Vagina (tissue), 2 donors: ENCODE measurements around the gene KRT39. TPM values are rescaled to one million over a fixed set of nuclear protein-coding genes. Genes with fewer than 3 reads are reported as not detected.

ENCODE experiments used
- DNase-seq, 2 donors: peaks; one replicate each; pipeline ENCODE4 v3.0.0-alpha.2; 2017; ENCODE audit errors: extremely low spot score in 2 of 2
- H3K27ac ChIP-seq: fragments of 200-600 bp; sonication (generic); one replicate; pipeline ENCODE4 v1.5.1; 2019
- H3K27me3 ChIP-seq: fragments of 200-600 bp; sonication (generic); one replicate; pipeline ENCODE4 v1.5.1; 2019
- H3K36me3 ChIP-seq, 2 donors: fragments of 200-600 bp; sonication (generic); one replicate each; pipeline ENCODE4 v1.5.1; 2017 to 2019
- H3K4me1 ChIP-seq: fragments of 200-600 bp; sonication (generic); one replicate; pipeline ENCODE4 v1.5.1; 2019
- H3K4me3 ChIP-seq, 2 donors: fragments of 200-600 bp; sonication (generic); 1 replicate in 1 of 2; 2 replicates in 1 of 2; pipeline ENCODE4 v1.5.1; 2016 to 2019
- H3K9me3 ChIP-seq: fragments of 200-600 bp; sonication (generic); one replicate; pipeline ENCODE4 v1.5.1; 2019
- CTCF ChIP-seq, 3 experiments: fragments of 450-650 bp in 2 of 3; fragments of 200-600 bp in 1 of 3; sonication (generic) in 1 of 3; IDR thresholded peaks; one replicate each; pipeline ENCODE4 v1.5.1; 2017 to 2019; ENCODE audit warnings: antibody characterized with exemption in 3 of 3, mild to moderate bottlenecking in 2 of 3, moderate library complexity in 2 of 3
- POLR2A ChIP-seq, 2 donors: fragments of 450-650 bp; IDR thresholded peaks; one replicate each; pipeline ENCODE4 v1.6.1; 2017; ENCODE audit warnings: antibody characterized with exemption in 2 of 2, mild to moderate bottlenecking in 2 of 2, moderate library complexity in 2 of 2
- POLR2AphosphoS5 ChIP-seq, 2 donors: sonication (generic); formaldehyde crosslinking; IDR thresholded peaks; one replicate each; pipeline ENCODE4 v1.9.0; 2017; ENCODE audit warnings: antibody characterized with exemption in 2 of 2, mild to moderate bottlenecking in 2 of 2, low read depth in 1 of 2; ENCODE audit not compliant: insufficient read depth in 1 of 2
- intact Hi-C: fragments of 100-400 bp; cut with DNase I; formaldehyde crosslinking; loops from one replicate; pipeline ENCODE4 v1.15.1; 2023
- small RNA-seq: library from RNA; depleted of rRNA; stranded (forward); fragments of <200 nt; gene quantifications from one replicate; pipeline ENCODE3, GENCODE V24; 2016
- total RNA-seq: library from RNA; depleted of rRNA; stranded (reverse); fragments of >200 nt; gene quantifications from one replicate; pipeline ENCODE4 v1.2.3, GENCODE V29; 2016

KRT39 gene
- total RNA-seq, 1 donor from 2014 or later, result not detected

DNA sequence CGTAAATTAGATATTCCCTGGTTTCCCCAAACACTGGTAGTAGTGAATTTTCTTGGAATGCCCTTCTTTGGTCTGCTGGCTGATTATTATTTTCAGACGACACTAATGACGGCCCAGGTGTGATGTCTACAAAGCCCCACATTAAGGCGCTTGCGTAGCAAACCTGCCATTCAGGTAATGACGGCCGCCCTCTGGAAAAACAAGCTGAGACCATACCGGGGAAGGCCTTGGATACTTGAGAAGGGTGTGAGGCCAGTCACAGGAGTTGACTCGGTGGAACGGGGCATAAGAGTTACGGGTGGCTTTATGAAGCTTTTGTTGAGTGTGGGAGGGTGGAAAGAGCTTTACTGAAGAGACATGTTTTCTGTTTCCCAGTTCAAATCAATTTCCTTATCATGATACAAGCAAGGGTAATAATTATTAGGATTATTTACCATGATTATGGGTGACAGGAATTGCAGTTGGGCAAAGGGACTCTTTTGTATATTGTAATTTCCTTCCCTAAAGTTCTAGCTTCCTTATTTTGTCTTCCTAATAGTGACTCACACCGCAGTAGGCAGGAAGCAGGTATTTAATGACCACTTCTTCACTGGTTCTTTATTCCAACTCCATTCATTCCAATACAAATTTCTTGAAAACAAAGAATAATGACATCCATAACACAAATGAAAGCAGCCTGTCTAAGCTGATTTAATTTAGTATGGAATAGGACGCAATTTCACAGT lies 54.1 kb downstream of the KRT39 start:
- peaks cover 56% of the 10 kb centered on the region for H3K4me1 ChIP-seq
- intact Hi-C loops, result loop anchor here (10.0 kb wide), 1 partner anchor 642 kb away; no protein-coding TSS in a partner anchor
- peak overlapping the region; percentile 91 for H3K27ac ChIP-seq
- no peak for DNase-seq
- no peaks in the 10 kb centered on the region for H3K9me3 ChIP-seq
- no peaks in the 10 kb centered on the region for H3K27me3 ChIP-seq
- no peak overlapping the region for H3K4me3 ChIP-seq
- TF ChIP-seq POLR2AphosphoS5 (IDR thresholded peaks at IDR 0.05; ENCODE audit: insufficient read depth in 1 of 2, low read depth in 1 of 2) (no peak), POLR2A (IDR thresholded peaks at IDR 0.05) (no peak), CTCF (IDR thresholded peaks at IDR 0.05) (no peak)
- H3K36me3 ChIP-seq, result no peaks in the 10 kb centered on the region

DNA sequence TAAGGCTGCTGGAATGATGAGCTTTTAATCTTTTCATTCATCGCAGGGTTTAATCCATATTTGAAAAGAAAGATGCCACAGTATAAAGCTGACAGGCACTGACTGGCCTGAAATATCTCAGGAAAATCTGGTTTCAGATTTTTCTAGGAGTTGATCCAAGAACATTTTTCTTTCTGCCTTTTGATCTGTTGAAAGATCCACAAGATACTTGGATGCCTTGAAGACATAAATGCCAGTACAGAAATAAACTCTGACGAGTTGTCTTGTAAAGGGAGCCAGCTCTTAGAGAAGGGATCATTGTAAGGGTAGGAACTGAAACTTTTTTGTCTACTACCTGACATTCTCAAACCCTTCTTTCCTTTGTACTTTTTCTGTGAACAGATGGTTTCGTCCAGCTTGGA lies 56.3 kb downstream of the KRT39 start:
- H3K4me3 ChIP-seq, result no peak overlapping the region
- H3K27me3 ChIP-seq, result no peaks in the 10 kb centered on the region
- H3K9me3 ChIP-seq, result no peaks in the 10 kb centered on the region
- H3K27ac ChIP-seq, result peak overlapping the region; percentile 91
- no peaks in the 10 kb centered on the region for H3K36me3 ChIP-seq
- intact Hi-C loops, result loop anchor here (10.0 kb wide), 1 partner anchor 644 kb away; no protein-coding TSS in a partner anchor
- H3K4me1 ChIP-seq, result peaks cover 48% of the 10 kb centered on the region
- TF ChIP-seq POLR2AphosphoS5 (IDR thresholded peaks at IDR 0.05; ENCODE audit: insufficient read depth in 1 of 2, low read depth in 1 of 2), result peak in 1 of 2 donors; percentile 88
- no peak for TF ChIP-seq CTCF (IDR thresholded peaks at IDR 0.05)
- no peak for DNase-seq

- Histone ChIP-seq H3K4me3 (no peak overlapping the region), H3K27me3 (no peaks in the 10 kb centered on the region), H3K36me3 (no peaks in the 10 kb centered on the region), H3K9me3 (no peaks in the 10 kb centered on the region), H3K4me1 (peaks cover 41% of the 10 kb centered on the region), H3K27ac (peak overlapping the region; percentile 91)
- TF ChIP-seq POLR2AphosphoS5 (IDR thresholded peaks at IDR 0.05; ENCODE audit: insufficient read depth in 1 of 2, low read depth in 1 of 2) (no peak), POLR2A (IDR thresholded peaks at IDR 0.05) (no peak), CTCF (IDR thresholded peaks at IDR 0.05) (no peak)
- intact Hi-C loops, result loop anchor here (5.0 to 10.0 kb wide), 2 partner anchors 645 to 738 kb away; no protein-coding TSS in a partner anchor
- DNase-seq, result no peak
These were observed 57.0 kb downstream of the KRT39 start for GRCh38 chr17:40909755-40910154.

GRCh38 chr17:40909351-40909750 lies 57.4 kb downstream of the KRT39 start:
- peak in 1 of 2 donors; percentile 94 for DNase-seq
- peaks cover 37% of the 10 kb centered on the region for H3K4me1 ChIP-seq
- H3K36me3 ChIP-seq, result no peaks in the 10 kb centered on the region
- peak overlapping the region; percentile 91 for H3K27ac ChIP-seq
- H3K9me3 ChIP-seq, result no peaks in the 10 kb centered on the region
- H3K27me3 ChIP-seq, result no peaks in the 10 kb centered on the region
- no peak overlapping the region for H3K4me3 ChIP-seq
- TF ChIP-seq CTCF (IDR thresholded peaks at IDR 0.05), result peak; percentile 60 to 91 (median 65)
- TF ChIP-seq POLR2A (IDR thresholded peaks at IDR 0.05), result no peak
- TF ChIP-seq POLR2AphosphoS5 (IDR thresholded peaks at IDR 0.05; ENCODE audit: insufficient read depth in 1 of 2, low read depth in 1 of 2), result peak in 1 of 2 donors; percentile 87
- intact Hi-C loops, result loop anchor here (5.0 kb wide), 1 partner anchor 738 kb away; no protein-coding TSS in a partner anchor

Small RNA genes within 50 kb of the gene (small RNA-seq; reads per million reads assigned to genes)
- not detected for gene KRTAP3-4P

Other genes with a start within 250 kb of the KRT39 start
- gene KRT25, start 211.6 kb downstream of the KRT39 start, total RNA-seq, result not detected
- not detected for gene KRT26, start 194.7 kb downstream of the KRT39 start, total RNA-seq
- gene KRT27, start 184.4 kb downstream of the KRT39 start, total RNA-seq, result not detected
- gene KRT28, start 167.0 kb downstream of the KRT39 start, total RNA-seq, result not detected
- gene KRT10, start 144.3 kb downstream of the KRT39 start, total RNA-seq, result 919 TPM
- gene KRT12, start 99.7 kb downstream of the KRT39 start, total RNA-seq, result not detected
- gene KRT20, start 81.7 kb downstream of the KRT39 start, total RNA-seq, result not detected
- gene KRT23, start 29.3 kb downstream of the KRT39 start, total RNA-seq, result 0.98 TPM
- not detected for gene KRT40, start 17.4 kb upstream of the KRT39 start, total RNA-seq
- gene KRTAP3-3, start 27.2 kb upstream of the KRT39 start, total RNA-seq, result not detected
- gene KRTAP3-2, start 33.0 kb upstream of the KRT39 start, total RNA-seq, result not detected
- not detected for gene KRTAP3-1, start 42.2 kb upstream of the KRT39 start, total RNA-seq
- gene KRTAP1-5, start 60.3 kb upstream of the KRT39 start, total RNA-seq, result not detected
- not detected for gene KRTAP1-4, start 63.2 kb upstream of the KRT39 start, total RNA-seq
- not detected for gene KRTAP1-3, start 67.9 kb upstream of the KRT39 start, total RNA-seq
- gene KRTAP1-1, start 74.5 kb upstream of the KRT39 start, total RNA-seq, result not detected
- gene KRTAP2-1, start 80.4 kb upstream of the KRT39 start, total RNA-seq, result not detected
- not detected for gene KRTAP2-2, start 88.3 kb upstream of the KRT39 start, total RNA-seq
- gene KRTAP2-3, start 93.2 kb upstream of the KRT39 start, total RNA-seq, result not detected
- gene KRTAP2-4, start 98.9 kb upstream of the KRT39 start, total RNA-seq, result not detected
- not detected for gene KRTAP4-7, start 117.2 kb upstream of the KRT39 start, total RNA-seq
- gene KRTAP4-8, start 131.2 kb upstream of the KRT39 start, total RNA-seq, result not detected
- gene KRTAP4-16, start 135.3 kb upstream of the KRT39 start, total RNA-seq, result not detected
- gene KRTAP4-9, start 138.4 kb upstream of the KRT39 start, total RNA-seq, result not detected
- not detected for gene KRTAP4-11, start 151.4 kb upstream of the KRT39 start, total RNA-seq
- not detected for gene KRTAP4-12, start 157.2 kb upstream of the KRT39 start, total RNA-seq
- not detected for gene KRTAP4-6, start 173.6 kb upstream of the KRT39 start, total RNA-seq
- not detected for gene KRTAP4-5, start 182.9 kb upstream of the KRT39 start, total RNA-seq
- not detected for gene KRTAP4-4, start 193.8 kb upstream of the KRT39 start, total RNA-seq
- not detected for gene KRTAP4-3, start 201.3 kb upstream of the KRT39 start, total RNA-seq
- gene KRTAP4-2, start 211.3 kb upstream of the KRT39 start, total RNA-seq, result not detected
- gene KRTAP4-1, start 218.0 kb upstream of the KRT39 start, total RNA-seq, result not detected
- not detected for gene KRTAP9-1, start 222.9 kb upstream of the KRT39 start, total RNA-seq